HG02610 (cell line): ENCODE results near the gene TP73.
"Not testable (repeated sequence)": the region's sequence is repeated elsewhere in the genome, so short reads cannot be mapped to it uniquely, and the experiment has no call there.

Experiments used
- ATAC-seq: cut with Tn5 transposase; IDR thresholded peaks from one replicate; pipeline ENCODE4 v1.9.1; 2021; ENCODE audit warnings: mild to moderate bottlenecking, moderate library complexity; ENCODE audit not compliant: unreplicated experiment

The TP73 gene

DNA sequence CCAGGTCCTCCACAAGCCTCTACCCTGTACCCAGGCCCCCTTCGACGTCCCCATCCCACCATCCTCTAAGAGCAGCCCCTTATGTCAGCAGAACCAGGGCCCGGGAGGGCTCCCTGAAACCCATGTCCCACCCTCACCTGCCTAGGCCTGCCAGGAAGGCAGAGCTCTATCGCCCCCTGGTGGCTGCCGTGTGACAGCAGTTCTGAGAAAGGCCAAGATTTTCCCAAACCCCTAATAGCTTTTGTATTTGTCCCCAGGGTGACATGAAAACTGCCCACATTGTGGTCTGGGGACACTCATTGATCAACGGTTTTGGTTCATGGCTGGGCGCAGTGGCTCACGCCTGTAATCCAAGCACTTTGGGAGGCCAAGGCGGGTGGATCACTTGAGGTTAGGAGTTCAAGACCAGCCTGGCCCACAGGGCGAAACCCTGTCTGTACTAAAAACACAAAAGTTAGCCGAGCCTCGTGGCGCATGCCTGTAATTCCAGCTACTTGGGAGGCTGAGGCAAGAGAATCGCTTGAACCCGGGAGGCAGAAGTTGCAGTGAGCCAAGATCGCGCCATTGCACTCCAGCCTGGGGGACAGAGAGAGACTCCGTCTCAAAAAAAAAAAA is 72.2 kb downstream of the TP73 start:
- ATAC-seq: not testable (repeated sequence)

DNA sequence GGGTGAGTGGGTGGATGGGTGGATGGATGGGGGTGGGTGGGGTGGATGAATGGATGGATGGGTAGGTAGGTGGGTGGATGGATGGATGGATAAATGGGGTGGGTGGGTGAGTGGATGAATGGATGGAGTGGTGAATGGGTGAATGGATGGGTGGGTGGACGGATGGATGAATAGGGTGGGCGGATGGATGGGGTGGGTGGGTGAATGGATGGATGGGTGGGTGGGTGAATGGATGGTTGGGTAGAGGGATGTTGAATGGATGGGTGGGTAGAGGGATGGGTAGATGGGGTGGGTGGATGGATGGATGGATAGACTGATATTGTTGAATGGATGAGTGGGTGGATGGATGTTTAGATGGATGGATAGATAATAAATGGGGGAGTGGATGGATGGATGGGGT is 73.0 kb downstream of the TP73 start:
- ATAC-seq: no peak

DNA sequence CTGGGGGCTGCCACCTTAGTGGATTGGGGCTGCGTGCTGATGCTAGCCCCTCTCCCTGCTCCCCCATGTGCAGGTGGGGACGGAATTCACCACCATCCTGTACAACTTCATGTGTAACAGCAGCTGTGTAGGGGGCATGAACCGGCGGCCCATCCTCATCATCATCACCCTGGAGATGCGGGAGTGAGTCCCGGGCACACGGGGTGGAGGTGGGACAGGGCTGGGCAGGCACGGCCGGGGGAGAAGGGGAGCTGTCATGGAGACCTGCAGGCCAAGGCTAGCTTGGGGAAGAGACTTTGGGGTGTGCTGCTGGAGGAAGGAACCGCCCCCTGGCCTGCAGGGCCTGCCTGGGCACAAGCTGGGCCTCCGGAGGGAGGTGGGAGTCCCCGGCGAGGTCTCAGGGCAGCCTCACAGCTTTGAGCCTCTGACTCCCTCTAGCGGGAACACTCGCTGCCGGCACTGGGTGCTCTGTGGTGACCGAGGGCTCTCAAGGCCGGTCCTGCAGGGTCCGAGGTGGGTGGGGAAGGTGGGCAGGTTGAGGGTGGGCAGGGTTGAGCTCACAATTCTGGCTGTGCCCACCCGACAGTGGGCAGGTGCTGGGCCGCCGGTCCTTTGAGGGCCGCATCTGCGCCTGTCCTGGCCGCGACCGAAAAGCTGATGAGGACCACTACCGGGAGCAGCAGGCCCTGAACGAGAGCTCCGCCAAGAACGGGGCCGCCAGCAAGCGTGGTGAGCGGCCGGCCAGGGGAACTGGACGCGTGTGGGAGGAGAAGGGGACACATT is 74.9 kb downstream of the TP73 start:
- no peak for ATAC-seq

DNA sequence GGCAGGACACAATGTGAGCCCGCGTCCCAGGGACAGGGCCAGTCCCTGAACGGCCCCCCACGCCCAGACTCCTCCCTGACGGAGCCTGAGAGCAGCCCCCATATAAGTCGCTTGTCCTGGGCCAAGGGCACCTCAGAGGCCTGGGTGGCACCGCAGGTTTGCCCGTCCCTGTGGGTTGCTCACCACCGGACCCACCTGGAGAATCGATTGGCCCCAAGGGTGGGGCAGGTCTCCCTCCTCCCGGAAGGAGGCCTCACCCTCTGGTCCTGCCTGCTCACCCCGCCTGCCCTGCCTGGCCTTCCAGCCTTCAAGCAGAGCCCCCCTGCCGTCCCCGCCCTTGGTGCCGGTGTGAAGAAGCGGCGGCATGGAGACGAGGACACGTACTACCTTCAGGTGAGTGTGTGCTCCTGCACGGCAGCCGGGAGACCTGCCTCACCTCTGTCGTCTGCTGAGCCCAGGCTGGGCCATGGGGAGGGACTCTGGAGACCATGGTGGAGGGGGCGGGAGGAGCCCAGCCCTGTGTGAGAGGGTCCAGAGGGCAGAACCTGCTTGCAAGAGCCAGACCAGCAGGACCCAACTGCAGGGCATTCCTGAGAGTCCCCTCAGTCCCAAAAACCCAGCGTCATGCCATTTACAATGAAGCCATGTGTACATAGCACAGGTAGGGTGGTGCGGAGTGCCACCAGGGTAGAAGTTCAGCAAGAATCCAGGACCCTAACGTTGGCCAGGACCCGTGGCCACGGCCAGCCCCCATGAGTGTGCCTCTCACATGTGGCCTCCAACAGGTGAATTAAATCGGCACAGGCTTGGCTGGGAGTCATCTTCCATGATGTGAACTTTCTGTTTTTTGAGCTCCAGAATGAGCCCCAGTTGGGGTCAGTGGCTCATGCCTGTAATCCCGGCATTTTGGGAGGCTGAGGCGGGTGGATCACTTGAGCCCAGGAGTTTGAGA is 75.8 kb downstream of the TP73 start:
- no peak for ATAC-seq

DNA sequence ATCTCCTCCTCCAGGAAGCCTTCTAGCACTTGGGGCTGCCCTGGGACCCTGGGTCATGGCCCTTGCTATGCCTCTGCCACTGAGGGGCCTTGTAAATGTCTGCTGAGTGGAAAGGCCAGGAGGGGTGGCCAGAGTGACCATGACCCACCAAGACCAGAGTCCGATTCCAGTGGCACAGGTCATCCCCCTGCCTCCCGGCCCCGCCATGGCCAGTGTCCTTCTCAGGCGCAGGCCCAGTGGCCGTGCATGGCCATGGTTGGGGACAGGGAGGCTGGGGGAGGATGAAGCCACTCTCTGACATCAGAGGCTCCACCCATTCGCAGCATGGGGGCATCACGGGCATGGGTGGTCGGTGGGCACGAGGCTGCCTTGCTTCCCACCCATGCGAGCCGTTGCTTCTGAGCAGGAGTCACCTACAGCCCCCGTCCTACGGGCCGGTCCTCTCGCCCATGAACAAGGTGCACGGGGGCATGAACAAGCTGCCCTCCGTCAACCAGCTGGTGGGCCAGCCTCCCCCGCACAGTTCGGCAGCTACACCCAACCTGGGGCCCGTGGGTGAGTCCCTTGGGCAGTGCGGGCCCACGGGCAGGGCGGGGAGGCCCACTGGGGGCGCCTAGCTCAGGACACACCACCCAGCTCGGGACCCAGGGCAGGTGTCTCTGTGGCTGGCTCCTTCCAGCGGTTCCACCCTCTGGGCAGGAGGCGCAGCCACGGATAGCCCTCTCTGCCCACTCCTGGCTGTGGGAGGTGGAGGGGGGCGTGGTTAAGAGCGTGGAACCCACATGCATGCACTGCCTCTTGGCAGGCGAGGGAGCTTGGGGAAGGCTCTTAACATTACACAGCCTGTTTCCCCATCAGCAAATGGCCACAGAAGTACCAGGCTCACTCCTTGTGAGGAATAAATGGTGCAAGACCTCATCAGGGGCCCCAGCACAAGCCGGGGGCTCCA is 77.6 kb downstream of the TP73 start:
- ATAC-seq: no peak

DNA sequence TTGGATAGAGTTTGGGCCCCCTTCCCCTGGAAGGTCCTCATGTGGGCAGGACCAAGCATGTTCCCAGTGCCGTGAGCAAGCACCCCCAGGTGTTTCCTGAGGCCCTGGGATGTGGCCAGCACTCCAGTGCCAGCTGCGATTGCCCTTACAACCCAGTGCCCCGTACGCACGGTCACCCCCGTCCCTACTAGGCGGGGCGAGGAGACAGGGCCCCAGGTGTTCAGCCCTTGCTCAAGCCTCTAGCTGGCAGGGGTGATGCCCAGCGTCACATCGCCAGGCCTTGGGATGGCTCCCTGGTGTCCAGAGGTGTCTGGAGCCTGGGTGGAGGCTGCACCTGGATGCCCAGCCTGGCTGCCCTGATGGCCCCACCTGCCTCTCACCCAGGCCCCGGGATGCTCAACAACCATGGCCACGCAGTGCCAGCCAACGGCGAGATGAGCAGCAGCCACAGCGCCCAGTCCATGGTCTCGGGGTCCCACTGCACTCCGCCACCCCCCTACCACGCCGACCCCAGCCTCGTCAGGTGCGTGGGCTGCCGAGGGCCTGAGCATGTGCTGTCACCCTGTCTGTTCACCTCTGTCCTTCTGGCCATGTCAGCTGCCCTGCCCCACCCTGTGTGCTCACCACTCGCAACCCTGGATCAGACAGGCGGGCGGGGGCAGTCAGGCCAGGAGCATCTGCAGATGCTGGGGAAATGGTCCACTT is 78.4 kb downstream of the TP73 start:
- no peak for ATAC-seq

DNA sequence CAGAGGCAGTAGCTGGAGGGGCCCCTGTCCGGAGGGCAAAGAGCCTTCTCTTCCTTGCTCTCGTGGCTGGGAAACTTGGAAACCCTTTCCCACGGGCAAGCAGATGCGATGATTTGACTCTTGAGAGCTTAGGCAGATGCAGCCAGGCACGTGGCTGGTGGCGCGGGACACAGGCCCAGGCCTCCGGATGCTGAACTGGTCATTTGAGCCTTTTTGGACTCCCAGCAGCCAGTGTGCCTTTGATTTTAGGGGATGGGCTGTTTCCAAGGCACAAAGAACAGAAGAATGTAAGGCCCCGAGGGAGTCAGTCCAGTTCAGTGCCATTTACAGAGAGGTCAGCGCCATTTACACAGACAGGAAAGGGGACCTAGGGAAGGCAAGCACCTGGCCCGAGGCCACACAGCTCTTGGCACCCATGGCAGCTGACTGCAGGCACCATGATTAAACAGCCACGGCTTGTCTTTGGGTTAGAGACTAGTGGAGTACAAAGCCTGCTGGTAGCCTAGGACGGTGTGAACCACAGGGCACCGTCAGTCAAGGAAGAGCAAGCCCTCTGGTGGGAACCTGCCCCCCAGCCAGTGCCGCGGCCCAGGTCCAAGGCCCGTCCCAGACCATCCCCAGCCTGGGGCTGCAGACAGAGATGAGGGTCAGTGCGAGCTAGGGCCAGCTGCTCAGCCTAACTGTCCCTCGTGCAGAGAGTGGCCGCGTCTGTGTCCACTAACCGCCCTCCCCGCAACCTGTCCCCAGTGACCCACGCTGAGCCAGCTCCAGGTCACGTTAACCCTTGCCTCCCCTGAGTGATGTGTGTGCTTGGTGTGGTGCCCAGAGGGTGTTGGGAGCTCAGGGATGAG is 79.5 kb downstream of the TP73 start:
- ATAC-seq: no peak

DNA sequence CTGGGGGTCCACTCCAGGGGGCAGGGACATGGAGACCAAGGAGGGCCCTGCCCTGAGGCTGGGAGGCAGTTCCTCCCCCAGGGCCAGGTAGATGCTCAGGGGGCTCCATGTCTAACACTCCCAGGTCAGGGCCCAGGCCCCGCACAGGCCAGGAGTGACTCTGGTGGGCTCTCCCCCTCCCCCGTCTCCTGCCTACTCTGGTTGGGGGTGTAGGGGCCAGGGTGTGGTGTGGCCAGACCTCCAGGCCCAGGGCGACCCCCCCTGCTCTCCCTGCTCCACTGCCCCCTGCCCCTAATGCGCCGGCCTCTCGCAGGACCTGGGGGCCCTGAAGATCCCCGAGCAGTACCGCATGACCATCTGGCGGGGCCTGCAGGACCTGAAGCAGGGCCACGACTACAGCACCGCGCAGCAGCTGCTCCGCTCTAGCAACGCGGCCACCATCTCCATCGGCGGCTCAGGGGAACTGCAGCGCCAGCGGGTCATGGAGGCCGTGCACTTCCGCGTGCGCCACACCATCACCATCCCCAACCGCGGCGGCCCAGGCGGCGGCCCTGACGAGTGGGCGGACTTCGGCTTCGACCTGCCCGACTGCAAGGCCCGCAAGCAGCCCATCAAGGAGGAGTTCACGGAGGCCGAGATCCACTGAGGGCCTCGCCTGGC is 80.2 kb downstream of the TP73 start:
- ATAC-seq: no peak

DNA sequence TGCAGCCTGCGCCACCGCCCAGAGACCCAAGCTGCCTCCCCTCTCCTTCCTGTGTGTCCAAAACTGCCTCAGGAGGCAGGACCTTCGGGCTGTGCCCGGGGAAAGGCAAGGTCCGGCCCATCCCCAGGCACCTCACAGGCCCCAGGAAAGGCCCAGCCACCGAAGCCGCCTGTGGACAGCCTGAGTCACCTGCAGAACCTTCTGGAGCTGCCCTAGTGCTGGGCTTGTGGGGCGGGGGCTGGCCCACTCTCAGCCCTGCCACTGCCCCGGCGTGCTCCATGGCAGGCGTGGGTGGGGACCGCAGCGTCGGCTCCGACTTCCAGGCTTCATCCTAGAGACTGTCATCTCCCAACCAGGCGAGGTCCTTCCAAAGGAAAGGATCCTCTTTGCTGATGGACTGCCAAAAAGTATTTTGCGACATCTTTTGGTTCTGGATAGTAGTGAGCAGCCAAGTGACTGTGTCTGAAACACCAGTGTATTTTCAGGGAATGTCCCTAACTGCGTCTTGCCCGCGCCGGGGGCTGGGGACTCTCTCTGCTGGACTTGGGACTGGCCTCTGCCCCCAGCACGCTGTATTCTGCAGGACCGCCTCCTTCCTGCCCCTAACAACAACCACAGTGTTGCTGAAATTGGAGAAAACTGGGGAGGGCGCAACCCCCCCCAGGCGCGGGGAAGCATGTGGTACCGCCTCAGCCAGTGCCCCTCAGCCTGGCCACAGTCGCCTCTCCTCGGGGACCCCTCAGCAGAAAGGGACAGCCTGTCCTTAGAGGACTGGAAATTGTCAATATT is 81.0 kb downstream of the TP73 start:
- no peak for ATAC-seq

DNA sequence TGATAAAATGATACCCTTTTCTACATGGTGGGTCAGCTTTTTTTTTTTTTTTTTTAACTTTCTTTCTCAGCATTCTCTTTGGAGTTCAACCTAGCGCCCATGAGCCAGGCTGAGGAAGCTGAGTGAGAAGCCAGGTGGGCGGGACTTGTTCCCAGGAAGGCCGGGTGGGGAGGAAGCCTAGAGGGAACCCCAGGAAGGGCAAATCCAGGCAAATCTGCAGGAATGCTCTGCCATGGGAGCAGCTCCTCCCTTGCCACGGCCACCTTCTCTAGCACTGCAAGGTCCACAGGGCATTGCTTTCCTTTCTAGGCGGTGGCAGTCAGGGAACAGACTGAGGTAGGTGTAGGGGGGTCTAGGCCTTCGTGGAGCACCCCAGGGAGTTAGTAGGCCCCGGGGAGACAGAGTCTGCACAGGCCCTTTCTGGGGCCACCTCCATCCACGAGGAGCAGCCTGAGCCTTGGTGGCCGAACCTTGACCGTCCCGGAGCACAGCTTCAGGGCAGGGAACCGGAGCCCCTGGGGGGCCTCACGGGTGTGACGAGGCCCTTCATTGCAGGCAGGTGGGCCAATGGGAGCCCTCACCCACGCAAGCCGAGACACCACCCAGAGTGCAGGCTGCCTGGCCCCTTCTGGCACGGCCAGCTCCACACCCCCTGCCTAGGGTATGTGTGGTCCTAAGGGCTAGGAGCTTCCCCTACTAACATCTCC is 81.7 kb downstream of the TP73 start:
- ATAC-seq: no peak

DNA sequence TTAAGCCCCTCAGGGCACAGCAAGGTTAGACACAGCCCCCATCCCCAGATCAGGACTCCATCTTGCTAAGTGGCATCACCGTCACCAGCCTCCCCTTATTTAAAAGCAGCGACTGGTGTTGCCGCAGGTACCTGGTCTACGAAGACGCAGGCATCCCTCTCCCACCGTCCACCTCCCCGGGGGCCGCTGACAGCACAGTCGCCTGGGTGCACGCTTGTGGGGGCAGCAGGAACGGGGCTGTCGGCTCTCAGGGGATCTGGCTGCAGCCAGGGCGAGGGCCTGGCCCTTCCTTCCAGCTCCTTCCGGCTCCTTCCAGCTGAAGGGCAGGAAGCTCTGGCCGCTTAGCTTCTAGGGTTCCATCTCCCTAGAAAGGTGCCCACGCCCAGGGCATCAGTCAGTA is 82.3 kb downstream of the TP73 start:
- no peak for ATAC-seq

DNA sequence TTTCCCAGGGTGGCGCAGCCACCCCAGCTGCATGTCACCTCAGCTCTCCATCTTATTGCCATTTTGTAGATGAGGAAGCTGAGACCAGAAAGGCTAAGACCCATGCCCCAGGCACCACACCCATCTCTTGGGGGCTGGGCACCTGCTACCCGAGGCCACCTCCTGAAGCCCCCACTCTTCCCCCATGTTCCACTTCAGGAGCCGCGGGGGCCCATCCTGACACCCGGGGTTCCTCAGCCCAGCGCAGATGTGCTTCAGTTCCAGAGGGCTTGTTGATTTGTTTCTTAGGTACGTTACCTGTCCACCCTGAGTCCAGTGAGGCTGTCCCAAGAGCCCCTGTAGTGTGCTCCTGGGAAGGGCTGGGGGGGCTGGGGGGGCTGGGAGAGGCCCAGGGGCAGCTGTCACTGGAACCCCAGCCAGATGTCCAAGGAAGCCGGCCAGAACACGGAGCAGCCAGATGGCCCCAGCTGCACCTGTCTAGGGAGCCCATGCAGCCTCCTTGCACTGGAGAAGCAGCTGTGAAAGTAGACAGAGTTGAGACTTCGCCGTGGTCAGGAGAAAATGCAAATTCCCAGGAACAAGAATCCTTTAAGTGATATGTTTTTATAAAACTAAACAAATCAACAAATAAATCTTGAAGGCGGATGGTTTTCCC is 82.8 kb downstream of the TP73 start:
- no peak for ATAC-seq

DNA sequence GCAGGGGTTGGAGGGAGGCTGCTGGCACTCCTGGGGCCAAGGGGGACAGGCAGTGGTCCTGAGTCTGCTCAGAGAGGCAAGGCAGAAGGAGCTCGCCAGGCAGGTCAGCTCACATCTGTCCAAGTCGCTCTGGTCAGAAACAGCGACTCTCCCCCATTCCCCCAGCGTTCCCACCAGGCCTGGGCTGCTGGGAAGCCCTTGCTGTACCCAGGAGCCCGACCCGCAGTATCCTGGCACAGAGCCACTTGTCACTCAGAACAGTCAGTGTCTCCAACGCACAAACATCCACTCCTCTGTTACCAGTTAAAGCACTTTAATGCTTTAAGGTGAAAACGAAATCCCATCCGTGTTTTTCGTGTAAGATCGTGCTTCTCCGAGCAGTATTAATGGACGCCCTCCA is 83.4 kb downstream of the TP73 start:
- no peak for ATAC-seq

DNA sequence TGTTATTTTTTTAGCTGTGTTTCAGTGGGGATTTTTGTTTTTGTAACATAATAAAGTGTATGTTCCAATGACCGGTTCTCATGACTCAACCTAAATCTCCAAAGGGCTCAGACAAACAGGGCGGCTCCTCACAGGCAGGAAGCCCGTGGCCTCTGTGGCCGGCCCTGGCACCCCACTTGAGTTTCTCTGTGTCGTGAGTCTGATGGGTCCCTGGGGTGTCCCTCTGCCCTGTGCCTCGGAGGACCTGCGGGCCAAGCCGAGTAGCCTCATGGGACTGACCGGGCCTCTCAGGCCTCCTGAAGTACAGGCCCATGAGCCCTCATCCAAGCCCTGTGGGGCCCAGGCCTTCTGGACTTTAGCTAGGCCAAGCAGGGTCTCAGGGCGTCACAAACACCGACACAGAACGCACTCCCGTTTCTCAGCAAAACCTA is 83.8 kb downstream of the TP73 start:
- no peak for ATAC-seq

DNA sequence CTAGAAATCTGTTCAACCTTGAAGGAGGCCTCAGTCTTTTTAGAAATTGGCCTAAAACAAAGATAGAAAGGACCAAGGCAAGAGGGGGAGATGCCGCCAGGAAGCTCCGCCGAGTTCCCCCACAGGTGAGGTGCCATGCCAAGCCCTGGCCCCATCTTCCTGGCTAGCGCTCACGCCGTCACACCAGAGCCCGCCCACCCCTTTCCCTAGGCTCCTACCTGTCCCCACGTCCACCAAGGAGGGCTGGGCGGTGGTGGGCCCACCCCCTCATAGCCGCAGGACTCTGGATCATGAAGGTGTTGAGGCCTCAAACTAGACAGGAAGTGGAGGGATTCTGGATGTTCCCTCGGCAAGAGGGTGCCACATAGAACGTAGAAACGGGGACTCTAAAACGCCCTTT is 84.4 kb downstream of the TP73 start:
- no peak for ATAC-seq

DNA sequence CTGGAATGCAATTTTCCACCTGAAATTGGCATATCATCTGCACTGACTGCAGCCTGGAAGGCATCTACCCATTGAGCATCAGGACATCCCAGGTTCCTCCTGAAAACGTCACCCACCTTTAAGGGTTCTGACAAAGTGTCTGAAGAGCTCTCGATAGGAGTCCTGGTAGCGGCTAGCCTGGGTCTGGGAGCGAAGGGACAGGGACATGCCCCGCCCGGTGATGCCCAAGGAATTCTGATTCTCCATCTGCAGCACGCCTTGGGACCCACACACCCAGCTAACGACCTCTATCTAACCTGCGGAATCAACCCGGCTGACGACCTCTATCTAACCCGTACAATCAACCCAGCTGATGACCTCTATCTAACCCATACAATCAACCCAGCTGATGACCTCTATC is 86.6 kb downstream of the TP73 start:
- no peak for ATAC-seq

DNA sequence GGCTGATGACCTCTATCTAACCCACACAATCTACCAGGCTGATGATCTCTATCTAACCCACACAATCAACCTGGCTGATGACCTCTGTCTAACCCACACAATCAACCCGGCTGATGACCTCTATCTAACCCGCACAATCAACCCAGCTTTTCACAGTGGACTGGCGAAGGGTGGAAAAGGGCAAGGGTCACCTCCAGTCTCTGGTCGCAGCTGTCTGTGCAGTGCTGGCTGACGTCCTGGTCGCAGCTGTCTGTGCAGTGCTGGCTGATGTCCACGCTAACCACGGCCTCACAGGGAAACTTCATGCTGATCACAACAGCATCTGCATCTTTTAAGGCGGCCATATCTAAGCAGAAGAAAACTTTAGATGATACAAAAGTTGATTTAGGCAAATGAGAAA is 87.7 kb downstream of the TP73 start:
- ATAC-seq: no peak
